ENCODE data around the gene PTPRF. TPM values are rescaled to one million over a fixed set of nuclear protein-coding genes. Genes with fewer than 3 reads are reported as not detected.
"Not testable (repeated sequence)": the region's sequence is repeated elsewhere in the genome, so short reads cannot be mapped to it uniquely, and the experiment has no call there.

The PTPRF gene
- total RNA-seq (2012; rRNA removed) = 9.6 and 10.0 TPM in 2 replicates

DNA sequence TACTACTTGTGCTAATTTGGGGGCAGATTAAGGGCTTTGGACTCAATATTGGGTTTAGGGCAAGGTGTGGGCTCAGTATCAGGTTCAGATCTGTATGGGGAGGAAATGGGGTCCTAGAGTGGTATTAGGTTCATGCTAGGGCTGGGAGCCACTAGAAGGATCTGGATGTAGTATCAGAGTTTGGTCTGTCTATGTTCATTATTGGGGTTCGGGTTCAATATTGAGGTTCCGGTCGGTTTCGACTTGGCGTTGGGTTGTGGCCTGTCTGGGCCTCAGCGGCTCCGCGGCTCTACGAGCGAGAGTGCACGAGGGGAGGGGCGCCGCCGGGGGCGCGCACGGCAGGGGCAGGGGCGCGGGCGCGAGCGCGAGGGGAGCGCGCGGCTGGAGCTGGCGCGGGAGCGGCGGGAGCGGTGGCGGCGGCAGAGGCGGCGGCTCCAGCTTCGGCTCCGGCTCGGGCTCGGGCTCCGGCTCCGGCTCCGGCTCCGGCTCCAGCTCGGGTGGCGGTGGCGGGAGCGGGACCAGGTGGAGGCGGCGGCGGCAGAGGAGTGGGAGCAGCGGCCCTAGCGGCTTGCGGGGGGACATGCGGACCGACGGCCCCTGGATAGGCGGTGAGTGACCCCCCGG, at the start of gene PTPRF:
PTPRF (plus strand) TSS at position 401 of the 624 bp plus-strand sequence. CDS start 14,193 bp downstream, outside the sequence.
- peak within 1 kb of the TSS; percentile 75 for H3K4me3 ChIP-seq (ENCODE audit: low read length)
- H3K27me3 ChIP-seq (ENCODE audit: control insufficient read depth, insufficient read depth, low read length) = peaks cover 3% of the 10 kb centered on the region
- peaks cover 3% of the 10 kb centered on the region for H3K4me1 ChIP-seq (ENCODE audit: control insufficient read depth, insufficient read depth, low read length)
- H3K36me3 ChIP-seq (ENCODE audit: insufficient read depth, low read length) = no peaks in the 10 kb centered on the region
- H3K9me3 ChIP-seq (replicated peaks; ENCODE audit: low read length) = no peaks in the 10 kb centered on the region
- peak within 1 kb of the TSS; percentile 85 for H3K4me2 ChIP-seq (ENCODE audit: low read length)
- H3K9ac ChIP-seq (ENCODE audit: low read depth, low read length) = peak within 1 kb of the TSS; percentile 61

- Histone ChIP-seq H3K27me3 (ENCODE audit: control insufficient read depth, insufficient read depth, low read length) (no peaks in the 10 kb centered on the region), H3K4me3 (ENCODE audit: low read length) (no peak overlapping the region), H3K36me3 (ENCODE audit: insufficient read depth, low read length) (no peaks in the 10 kb centered on the region), H3K4me1 (ENCODE audit: control insufficient read depth, insufficient read depth, low read length) (peaks cover 1% of the 10 kb centered on the region), H3K9ac (ENCODE audit: low read depth, low read length) (no peak overlapping the region), H3K4me2 (ENCODE audit: low read length) (no peak overlapping the region), H3K9me3 (replicated peaks; ENCODE audit: low read length) (no peaks in the 10 kb centered on the region)
Measured at GRCh38 chr1:43481491-43481890, 49.2 kb upstream of the PTPRF start.

- H3K36me3 ChIP-seq (ENCODE audit: insufficient read depth, low read length) = no peaks in the 10 kb centered on the region
- no peak overlapping the region for H3K9ac ChIP-seq (ENCODE audit: low read depth, low read length)
Measured at GRCh38 chr1:43482215-43482614, 48.5 kb upstream of the PTPRF start.

DNA sequence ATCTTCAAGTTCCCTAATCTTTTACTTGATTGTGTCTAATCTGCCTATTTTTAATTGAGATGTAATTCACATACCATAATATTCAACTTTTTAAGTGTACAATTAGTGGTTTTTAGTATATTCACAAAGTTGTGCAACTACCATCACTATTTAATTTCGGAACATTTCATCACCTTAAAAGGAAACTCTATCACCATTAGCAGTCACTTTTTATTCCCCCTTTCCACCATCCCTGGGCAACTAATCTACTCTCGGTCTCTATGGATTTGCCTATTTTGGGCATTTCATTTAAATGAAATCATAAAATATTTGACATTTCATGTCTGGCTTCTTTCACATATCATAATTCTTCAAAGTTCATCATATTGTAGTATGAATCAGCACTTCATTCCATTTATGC, 46.3 kb upstream of the PTPRF start:
- no peak overlapping the region for H3K9ac ChIP-seq (ENCODE audit: low read depth, low read length)
- no peaks in the 10 kb centered on the region for H3K27me3 ChIP-seq (ENCODE audit: control insufficient read depth, insufficient read depth, low read length)
- no peak overlapping the region for H3K4me2 ChIP-seq (ENCODE audit: low read length)
- no peak overlapping the region for H3K4me3 ChIP-seq (ENCODE audit: low read length)
- no peaks in the 10 kb centered on the region for H3K36me3 ChIP-seq (ENCODE audit: insufficient read depth, low read length)
- peaks cover 9% of the 10 kb centered on the region for H3K9me3 ChIP-seq (replicated peaks; ENCODE audit: low read length)
- no peaks in the 10 kb centered on the region for H3K4me1 ChIP-seq (ENCODE audit: control insufficient read depth, insufficient read depth, low read length)

More at GRCh38 chr1:43482215-43482614, 48.5 kb upstream of the PTPRF start:
- Histone ChIP-seq H3K27me3 (ENCODE audit: control insufficient read depth, insufficient read depth, low read length) (no peaks in the 10 kb centered on the region), H3K4me3 (ENCODE audit: low read length) (no peak overlapping the region), H3K4me1 (ENCODE audit: control insufficient read depth, insufficient read depth, low read length) (no peaks in the 10 kb centered on the region), H3K4me2 (ENCODE audit: low read length) (no peak overlapping the region), H3K9me3 (replicated peaks; ENCODE audit: low read length) (no peaks in the 10 kb centered on the region)

DNA sequence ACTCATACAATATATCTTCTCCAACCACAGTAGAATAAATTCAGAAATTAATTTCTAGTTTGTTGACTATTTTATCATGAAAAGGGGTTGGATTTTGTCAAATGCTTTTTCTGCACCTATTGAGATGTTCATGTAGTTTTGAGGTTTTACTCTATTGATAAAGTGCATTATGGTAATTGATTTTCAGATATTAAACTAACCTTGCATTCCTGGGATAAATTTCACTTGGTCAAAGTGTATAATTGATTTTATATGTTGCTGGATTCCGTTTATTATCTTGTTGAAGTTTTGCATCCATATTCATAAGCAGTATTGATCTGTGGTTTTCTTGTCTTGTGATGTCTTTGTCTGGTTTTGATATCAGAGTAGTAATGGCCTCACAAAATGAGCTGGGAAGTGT, 42.5 kb upstream of the PTPRF start:
- no peaks in the 10 kb centered on the region for H3K4me1 ChIP-seq (ENCODE audit: control insufficient read depth, insufficient read depth, low read length)
- H3K4me2 ChIP-seq (ENCODE audit: low read length) = no peak overlapping the region
- peaks cover 9% of the 10 kb centered on the region for H3K9me3 ChIP-seq (replicated peaks; ENCODE audit: low read length)

GRCh38 chr1:43491061-43491460, 39.6 kb upstream of the PTPRF start:
- no peak overlapping the region for H3K4me3 ChIP-seq (ENCODE audit: low read length)
- no peaks in the 10 kb centered on the region for H3K36me3 ChIP-seq (ENCODE audit: insufficient read depth, low read length)
- peaks cover 7% of the 10 kb centered on the region for H3K4me1 ChIP-seq (ENCODE audit: control insufficient read depth, insufficient read depth, low read length)
- peaks cover 9% of the 10 kb centered on the region for H3K9me3 ChIP-seq (replicated peaks; ENCODE audit: low read length)
- H3K4me2 ChIP-seq (ENCODE audit: low read length) = no peak overlapping the region
- no peaks in the 10 kb centered on the region for H3K27me3 ChIP-seq (ENCODE audit: control insufficient read depth, insufficient read depth, low read length)
- H3K9ac ChIP-seq (ENCODE audit: low read depth, low read length) = no peak overlapping the region

More for the DNA sequence above, 42.5 kb upstream of the PTPRF start:
- Histone ChIP-seq H3K4me3 (ENCODE audit: low read length) (no peak overlapping the region), H3K36me3 (ENCODE audit: insufficient read depth, low read length) (no peaks in the 10 kb centered on the region), H3K9ac (ENCODE audit: low read depth, low read length) (no peak overlapping the region), H3K27me3 (ENCODE audit: control insufficient read depth, insufficient read depth, low read length) (no peaks in the 10 kb centered on the region)

DNA sequence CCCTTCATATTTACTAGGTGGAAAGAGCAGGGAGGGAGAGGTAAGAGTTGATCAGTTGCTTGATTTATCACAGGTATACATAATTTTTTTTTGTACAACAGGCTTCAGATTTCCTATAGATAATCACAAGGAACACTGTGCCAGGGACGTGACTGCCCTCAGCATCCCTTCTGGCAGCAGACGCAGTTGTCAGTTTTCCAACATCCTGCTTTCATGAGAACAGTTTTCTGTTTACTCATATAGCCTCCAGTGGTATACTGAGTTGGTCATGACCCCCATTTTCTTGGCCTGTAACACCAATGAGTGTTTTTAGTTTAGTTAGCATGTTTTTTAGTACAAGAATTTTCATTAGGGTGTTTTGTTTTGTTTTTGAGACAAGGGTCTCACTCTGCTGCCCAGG, 37.9 kb upstream of the PTPRF start:
- no peak overlapping the region for H3K4me3 ChIP-seq (ENCODE audit: low read length)
- H3K36me3 ChIP-seq (ENCODE audit: insufficient read depth, low read length) = no peaks in the 10 kb centered on the region
- H3K4me2 ChIP-seq (ENCODE audit: low read length) = no peak overlapping the region
- H3K4me1 ChIP-seq (ENCODE audit: control insufficient read depth, insufficient read depth, low read length) = peaks cover 7% of the 10 kb centered on the region
- H3K9me3 ChIP-seq (replicated peaks; ENCODE audit: low read length) = peaks cover 6% of the 10 kb centered on the region
- H3K9ac ChIP-seq (ENCODE audit: low read depth, low read length) = no peak overlapping the region
- H3K27me3 ChIP-seq (ENCODE audit: control insufficient read depth, insufficient read depth, low read length) = no peaks in the 10 kb centered on the region

DNA sequence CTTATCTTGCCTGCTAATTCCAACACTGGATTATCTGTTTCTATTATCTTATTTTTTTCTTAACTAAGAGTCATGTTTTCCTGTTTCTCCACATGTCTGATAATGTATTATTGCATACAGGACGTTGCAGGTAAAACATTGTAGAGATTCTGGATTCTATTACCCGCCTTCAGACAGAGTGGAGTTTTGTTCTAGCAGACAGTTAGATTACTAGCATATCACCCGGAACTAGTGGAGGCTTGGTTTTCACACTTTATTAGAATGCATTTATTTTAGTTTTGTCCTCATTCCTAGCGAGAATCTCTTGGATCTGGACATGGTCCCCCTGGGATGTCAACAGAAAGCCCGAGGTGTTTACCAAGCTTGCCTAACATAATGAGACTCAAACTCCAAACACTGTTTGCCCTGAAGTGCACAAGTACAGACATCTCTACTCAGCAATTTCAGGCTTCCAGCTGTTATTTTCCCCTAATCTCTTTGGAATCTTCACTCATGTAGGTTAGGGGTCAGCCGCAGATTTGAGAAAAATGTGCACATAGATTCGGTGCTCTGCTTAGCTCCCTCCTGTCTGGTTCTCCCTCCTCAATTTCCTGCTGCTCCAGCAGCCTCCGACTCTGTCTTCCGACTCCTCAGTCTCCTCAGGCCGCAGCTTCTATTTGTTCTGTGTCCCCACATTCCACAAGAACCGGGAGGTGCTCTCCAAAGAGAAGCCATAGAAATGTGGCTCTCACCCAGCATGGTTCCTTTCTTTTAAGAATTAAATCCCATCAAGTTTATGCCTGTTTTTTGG, 36.8 kb upstream of the PTPRF start:
- H3K9ac ChIP-seq (ENCODE audit: low read depth, low read length) = peak overlapping the region; percentile 0
- peaks cover 7% of the 10 kb centered on the region for H3K4me1 ChIP-seq (ENCODE audit: control insufficient read depth, insufficient read depth, low read length)
- no peaks in the 10 kb centered on the region for H3K27me3 ChIP-seq (ENCODE audit: control insufficient read depth, insufficient read depth, low read length)
- H3K4me2 ChIP-seq (ENCODE audit: low read length) = peak overlapping the region; percentile 24
- no peaks in the 10 kb centered on the region for H3K36me3 ChIP-seq (ENCODE audit: insufficient read depth, low read length)
- no peaks in the 10 kb centered on the region for H3K9me3 ChIP-seq (replicated peaks; ENCODE audit: low read length)
- H3K4me3 ChIP-seq (ENCODE audit: low read length) = no peak overlapping the region

GRCh38 chr1:43495204-43495603, 35.5 kb upstream of the PTPRF start:
- no peak overlapping the region for H3K9ac ChIP-seq (ENCODE audit: low read depth, low read length)
- H3K9me3 ChIP-seq (replicated peaks; ENCODE audit: low read length) = no peaks in the 10 kb centered on the region
- H3K4me3 ChIP-seq (ENCODE audit: low read length) = no peak overlapping the region
- peaks cover 7% of the 10 kb centered on the region for H3K4me1 ChIP-seq (ENCODE audit: control insufficient read depth, insufficient read depth, low read length)
- no peak overlapping the region for H3K4me2 ChIP-seq (ENCODE audit: low read length)
- H3K27me3 ChIP-seq (ENCODE audit: control insufficient read depth, insufficient read depth, low read length) = no peaks in the 10 kb centered on the region
- no peaks in the 10 kb centered on the region for H3K36me3 ChIP-seq (ENCODE audit: insufficient read depth, low read length)

- Histone ChIP-seq H3K36me3 (ENCODE audit: insufficient read depth, low read length) (no peaks in the 10 kb centered on the region), H3K9ac (ENCODE audit: low read depth, low read length) (no peak overlapping the region), H3K4me1 (ENCODE audit: control insufficient read depth, insufficient read depth, low read length) (no peaks in the 10 kb centered on the region), H3K27me3 (ENCODE audit: control insufficient read depth, insufficient read depth, low read length) (peaks cover 2% of the 10 kb centered on the region), H3K9me3 (replicated peaks; ENCODE audit: low read length) (no peaks in the 10 kb centered on the region), H3K4me3 (ENCODE audit: low read length) (no peak overlapping the region), H3K4me2 (ENCODE audit: low read length) (no peak overlapping the region)
Measured at GRCh38 chr1:43499898-43500297, 30.8 kb upstream of the PTPRF start.

- not testable (repeated sequence) for H3K4me2 ChIP-seq (ENCODE audit: low read length); H3K9ac ChIP-seq (ENCODE audit: low read depth, low read length); H3K36me3 ChIP-seq (ENCODE audit: insufficient read depth, low read length); H3K27me3 ChIP-seq (ENCODE audit: control insufficient read depth, insufficient read depth, low read length); H3K4me3 ChIP-seq (ENCODE audit: low read length); H3K9me3 ChIP-seq (replicated peaks; ENCODE audit: low read length); H3K4me1 ChIP-seq (ENCODE audit: control insufficient read depth, insufficient read depth, low read length)
Measured at GRCh38 chr1:43501806-43502205, 28.9 kb upstream of the PTPRF start.

DNA sequence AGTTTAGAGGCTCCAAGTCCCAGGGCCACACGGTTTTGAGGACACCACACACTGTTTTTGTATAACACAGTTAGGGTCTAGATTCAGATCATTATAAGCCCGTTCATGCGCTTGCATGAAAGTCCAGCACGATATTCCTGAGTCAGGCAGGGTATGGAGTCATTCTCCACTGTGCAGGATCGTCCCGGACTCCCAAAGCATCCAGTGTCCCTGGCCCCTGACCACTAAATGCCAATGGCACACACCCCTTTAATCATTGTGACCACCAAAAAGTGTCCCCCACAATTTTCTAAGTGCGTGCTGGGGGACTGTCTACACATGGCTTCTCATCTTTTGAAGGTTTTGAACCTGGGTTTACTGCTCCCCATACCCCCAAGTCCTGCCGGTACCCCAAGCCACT, 27.1 kb upstream of the PTPRF start:
- H3K4me2 ChIP-seq (ENCODE audit: low read length) = no peak overlapping the region
- no peaks in the 10 kb centered on the region for H3K4me1 ChIP-seq (ENCODE audit: control insufficient read depth, insufficient read depth, low read length)
- H3K9ac ChIP-seq (ENCODE audit: low read depth, low read length) = no peak overlapping the region
- peaks cover 2% of the 10 kb centered on the region for H3K27me3 ChIP-seq (ENCODE audit: control insufficient read depth, insufficient read depth, low read length)
- no peaks in the 10 kb centered on the region for H3K9me3 ChIP-seq (replicated peaks; ENCODE audit: low read length)
- H3K36me3 ChIP-seq (ENCODE audit: insufficient read depth, low read length) = no peaks in the 10 kb centered on the region
- H3K4me3 ChIP-seq (ENCODE audit: low read length) = no peak overlapping the region

Measured in skeletal muscle satellite cell (primary cell).